Epithelial cell of prostate (primary cell): ENCODE measurements around the gene MICU1.
"Not testable (repeated sequence)": the region's sequence is repeated elsewhere in the genome, so short reads cannot be mapped to it uniquely, and the experiment has no call there.

Experiments
- DNase-seq: peaks from one replicate; pipeline ENCODE4 v3.0.0-alpha.2; 2011; ENCODE audit warnings: low read depth, low spot score
- H3K27ac ChIP-seq: fragments of 450-650 bp; 2 replicates; pipeline ENCODE4 v1.5.1; 2017; ENCODE audit warnings: mild to moderate bottlenecking

The MICU1 gene

DNA sequence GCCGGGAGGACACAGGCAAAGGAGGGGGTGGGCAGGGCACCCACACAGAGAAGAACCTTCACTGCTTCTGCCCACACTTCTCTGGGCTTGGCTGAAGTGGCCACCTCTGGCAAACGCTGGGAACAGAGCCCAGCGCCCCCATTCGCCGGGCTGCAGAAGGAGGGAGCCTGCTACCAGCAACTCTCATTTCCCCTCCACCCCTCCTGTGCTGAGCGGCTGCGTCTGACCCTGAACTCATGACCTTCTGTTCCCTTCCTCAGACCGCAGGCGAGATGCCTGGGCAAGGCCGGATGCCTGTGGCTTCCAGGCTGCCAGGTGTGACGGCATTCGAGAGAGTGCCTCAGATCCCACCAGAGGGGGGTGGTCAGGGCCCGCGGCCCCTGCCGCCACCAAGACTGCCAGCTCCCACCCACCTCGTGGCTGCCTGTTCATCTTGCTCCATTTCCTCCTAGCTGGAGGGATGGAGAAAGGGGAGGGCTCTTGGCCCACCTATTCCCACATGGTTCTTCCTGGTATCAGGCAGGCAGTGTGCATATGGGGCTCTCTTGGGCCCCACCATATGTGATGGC lies 291.0 kb downstream of the MICU1 start:
- DNase-seq: no peak
- H3K27ac ChIP-seq: peak overlapping the region; percentile 100

- H3K27ac ChIP-seq: peak overlapping the region; percentile 100
- DNase-seq: no peak
Measured at GRCh38 chr10:72334196-72334824, 291.6 kb downstream of the MICU1 start.

DNA sequence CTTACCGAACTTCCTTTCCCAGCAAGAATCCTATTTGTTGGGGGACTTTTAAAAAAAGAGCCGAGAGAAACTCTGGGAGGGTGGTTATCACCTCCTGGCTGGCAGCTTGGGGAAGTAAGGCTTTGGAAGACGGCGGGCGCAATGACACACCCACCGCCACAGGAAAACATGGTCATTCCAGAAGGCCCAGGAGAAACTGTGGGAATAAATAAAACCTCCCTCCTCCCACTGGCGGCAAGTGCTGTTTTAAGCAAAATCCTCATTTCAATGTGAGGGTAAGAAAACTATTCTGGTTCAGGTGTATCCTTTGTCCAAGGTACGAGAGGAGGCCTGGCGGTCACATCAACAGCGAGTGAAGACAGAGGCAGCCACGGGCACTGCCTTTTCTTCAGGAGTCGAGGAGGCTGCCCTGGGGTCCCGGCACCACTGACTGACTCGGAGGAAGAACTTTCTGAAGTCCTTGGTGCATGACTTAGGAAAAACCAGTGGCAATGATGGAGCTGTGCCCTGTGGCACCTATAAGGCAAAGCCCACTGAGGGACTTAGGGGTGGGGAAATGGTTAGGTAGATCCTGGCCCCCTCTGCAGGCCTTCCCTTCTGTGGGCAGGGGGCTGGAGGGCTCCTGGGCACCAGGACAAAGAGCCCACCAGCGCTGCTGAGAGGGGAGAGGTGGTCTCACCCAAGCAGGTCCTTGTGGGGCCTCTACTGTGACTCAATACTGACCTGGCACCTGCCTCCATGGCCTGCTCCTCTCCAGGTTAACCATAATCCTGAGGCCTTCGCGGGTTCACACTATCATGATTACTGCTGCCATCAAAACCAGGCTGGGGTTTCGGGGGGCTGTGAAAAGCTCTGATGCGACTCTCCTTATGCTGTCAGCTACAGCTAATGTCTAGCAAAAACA lies 292.5 kb downstream of the MICU1 start:
- no peak for DNase-seq
- peak overlapping the region; percentile 100 for H3K27ac ChIP-seq

- no peak for DNase-seq
- peak overlapping the region; percentile 100 for H3K27ac ChIP-seq
Measured at GRCh38 chr10:72332423-72333111, 293.3 kb downstream of the MICU1 start.

DNA sequence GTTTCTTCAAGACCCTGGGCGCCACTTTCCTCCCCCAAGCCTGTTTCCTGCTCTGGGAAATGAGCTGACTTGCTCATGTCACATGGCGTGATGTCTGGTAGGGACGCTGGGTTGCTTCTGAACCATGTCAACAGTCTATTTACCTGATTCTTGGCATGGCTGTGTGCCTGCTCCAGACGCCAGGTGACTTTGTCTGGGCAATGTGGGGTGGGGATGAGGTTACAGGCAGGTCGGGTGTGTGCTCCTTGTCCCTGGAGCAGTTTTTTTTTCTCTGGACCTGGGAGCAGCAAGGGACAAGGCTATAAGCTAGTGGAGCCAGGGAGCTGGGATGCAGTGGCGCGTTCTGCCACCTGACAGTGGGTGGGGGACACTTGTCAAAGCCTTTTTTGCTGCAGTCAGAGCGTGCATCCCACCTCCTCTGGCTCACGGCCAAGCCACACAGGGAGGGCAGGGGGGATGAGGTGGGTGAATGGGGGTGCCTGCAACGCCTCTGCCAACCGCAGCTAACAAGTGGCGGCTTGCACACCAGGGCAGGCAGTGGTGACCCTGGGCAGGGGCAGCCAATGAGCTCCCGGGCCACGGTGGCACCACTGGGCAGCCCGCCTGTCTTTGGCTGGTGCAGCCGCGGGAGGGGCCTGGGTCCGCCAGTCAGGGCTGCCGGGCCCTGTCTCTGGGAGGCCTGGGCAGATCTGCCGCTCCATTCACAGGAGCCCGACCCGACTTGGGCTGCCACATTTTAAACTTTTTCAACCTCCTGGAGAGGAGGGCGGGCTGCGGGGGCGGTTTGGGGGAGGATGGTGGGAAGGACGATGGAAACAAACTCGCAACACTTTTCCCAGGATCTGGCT lies 294.1 kb downstream of the MICU1 start:
- peak overlapping the region; percentile 100 for H3K27ac ChIP-seq
- peak; percentile 95 for DNase-seq

DNA sequence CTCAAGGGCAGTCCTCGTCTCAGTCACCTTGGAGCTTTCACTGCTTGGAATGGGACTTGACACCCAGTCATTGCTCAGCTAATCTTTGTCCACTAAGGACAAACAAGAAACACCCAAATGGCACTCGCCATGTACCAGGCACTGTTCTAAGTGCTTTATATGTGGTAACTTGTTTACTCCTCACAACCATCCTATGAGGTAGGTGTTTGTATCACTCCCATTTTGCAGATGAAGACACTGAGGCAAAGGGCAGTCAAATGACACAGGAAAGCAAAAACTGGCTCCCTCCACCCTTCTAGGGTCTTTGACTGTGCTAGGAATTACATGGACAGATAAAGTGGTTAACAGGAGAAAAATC lies 295.8 kb downstream of the MICU1 start:
- H3K27ac ChIP-seq: peak overlapping the region; percentile 100
- no peak for DNase-seq

DNA sequence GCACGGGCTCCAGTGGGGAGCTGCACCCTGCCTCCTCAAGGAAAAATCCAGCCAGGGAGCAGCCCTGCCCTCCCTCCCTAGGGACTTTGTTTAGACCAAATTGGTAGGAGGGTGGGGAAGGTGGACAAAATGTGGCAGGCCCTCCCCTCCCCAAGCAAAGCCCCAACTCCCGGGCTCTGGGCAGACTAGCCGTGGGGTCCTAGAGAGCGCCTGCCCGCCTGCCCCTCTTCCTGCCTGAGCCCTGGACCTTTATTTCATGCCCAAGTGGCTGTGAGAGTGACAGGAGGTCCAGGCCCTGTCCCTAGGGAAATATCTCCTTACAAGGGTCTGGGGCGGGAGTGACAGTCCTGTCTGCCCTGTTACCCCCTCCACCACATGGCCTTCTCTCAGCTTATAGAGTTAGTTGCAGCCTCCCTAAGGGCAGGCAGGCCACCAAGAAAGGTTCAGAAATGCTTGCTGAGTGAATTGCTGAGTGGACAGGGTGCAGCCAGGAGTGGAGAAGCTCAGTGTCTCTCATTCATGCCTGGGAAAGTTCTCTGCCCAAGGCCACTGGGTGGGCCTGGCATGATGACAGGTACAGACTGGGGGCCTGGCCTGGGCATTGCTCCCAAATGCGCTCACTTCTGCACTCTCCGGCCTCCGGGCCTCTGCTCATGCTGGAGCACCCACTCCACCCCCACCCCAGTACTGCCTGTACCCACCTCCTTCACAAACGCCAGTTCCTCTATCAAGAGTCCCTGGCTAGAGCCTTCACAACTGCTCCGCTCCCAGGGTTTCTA lies 296.4 kb downstream of the MICU1 start:
- peak overlapping the region; percentile 100 for H3K27ac ChIP-seq
- DNase-seq: no peak

GRCh38 chr10:72328829-72329204 lies 297.1 kb downstream of the MICU1 start:
- no peak for DNase-seq

DNA sequence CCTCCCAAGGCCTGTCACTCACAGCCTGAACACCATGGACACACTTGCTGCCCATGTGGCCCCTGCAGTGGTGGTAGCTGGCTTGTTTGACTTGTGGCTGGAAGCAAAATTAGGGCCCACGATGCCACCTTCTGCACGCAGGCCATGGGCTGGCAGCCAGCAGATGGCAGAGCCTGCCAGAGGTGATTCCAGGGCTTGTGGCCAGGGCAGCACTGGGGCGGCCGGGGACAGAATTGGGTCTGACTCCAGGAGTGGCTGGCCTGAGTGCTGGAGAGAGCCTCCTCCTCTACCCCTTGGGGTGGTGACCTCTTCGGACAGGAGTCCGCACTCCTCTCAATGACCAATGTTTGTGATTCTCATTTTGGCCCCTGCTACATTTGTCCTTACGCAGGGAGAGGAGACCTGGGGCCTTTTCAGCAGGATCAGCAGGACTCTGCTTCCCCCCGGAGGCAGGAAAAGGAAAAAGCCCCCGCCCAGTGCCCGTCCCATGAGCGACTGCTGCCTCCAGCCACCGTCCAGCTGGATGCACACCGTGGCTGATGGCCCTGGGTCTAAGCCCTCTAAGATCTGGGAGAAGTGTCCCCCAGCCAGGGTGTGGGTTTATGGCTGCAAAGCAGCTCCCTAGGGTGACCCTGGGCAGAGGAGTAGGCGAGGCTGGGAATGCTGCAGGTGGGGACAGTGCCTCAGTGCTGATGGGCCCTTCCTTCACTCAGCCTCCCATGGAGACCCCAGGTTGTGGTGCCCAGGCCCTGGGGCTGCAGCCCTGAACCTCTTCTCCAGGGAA lies 297.6 kb downstream of the MICU1 start:
- no peak for DNase-seq
- H3K27ac ChIP-seq: peak overlapping the region; percentile 100

More at GRCh38 chr10:72328829-72329204, 297.1 kb downstream of the MICU1 start:
- peak overlapping the region; percentile 100 for H3K27ac ChIP-seq

DNA sequence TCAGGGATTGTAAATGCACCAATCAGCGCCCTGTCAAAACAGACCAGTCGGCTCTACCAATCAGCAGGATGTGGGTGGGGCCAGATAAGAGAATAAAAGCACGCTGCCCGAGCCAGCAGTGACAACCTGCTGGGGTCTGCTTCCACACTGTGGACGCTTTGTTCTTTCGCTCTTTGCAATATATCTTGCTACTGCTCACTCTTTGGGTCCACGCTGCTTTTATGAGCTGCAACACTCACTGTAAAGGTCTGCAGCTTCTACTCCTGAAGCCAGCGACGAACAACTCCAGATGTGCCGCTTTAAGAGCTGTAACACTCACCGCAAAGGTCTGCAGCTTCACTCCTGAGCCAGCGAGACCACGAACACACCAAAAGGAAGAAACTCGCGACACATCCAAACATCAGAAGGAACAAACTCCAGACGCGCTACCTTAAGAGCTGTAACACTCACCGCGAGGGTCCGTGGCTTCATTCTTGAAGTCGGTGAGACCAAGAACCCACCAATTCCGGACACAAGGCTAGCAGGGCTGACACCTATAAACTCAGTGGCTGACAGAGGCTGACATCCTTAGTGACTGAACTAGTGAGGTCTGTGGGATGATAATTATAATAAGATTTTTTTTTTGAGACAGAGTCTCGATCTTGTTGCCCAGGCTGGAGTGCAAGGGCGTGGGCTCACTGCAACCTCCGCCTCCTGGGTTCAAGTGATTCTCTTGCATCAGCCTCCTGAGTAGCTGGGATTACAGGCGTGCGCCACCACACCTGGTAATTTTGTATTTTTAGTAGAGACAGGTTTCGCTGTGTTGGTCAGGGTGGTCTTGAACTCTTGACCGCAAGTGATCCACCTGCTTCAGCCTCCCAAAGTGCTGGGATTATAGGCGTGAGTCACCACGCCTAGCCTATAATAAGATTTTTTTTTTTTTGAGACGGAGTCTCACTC lies 298.9 kb downstream of the MICU1 start:
- H3K27ac ChIP-seq: peak overlapping the region; percentile 100
- DNase-seq: not testable (repeated sequence)

DNA sequence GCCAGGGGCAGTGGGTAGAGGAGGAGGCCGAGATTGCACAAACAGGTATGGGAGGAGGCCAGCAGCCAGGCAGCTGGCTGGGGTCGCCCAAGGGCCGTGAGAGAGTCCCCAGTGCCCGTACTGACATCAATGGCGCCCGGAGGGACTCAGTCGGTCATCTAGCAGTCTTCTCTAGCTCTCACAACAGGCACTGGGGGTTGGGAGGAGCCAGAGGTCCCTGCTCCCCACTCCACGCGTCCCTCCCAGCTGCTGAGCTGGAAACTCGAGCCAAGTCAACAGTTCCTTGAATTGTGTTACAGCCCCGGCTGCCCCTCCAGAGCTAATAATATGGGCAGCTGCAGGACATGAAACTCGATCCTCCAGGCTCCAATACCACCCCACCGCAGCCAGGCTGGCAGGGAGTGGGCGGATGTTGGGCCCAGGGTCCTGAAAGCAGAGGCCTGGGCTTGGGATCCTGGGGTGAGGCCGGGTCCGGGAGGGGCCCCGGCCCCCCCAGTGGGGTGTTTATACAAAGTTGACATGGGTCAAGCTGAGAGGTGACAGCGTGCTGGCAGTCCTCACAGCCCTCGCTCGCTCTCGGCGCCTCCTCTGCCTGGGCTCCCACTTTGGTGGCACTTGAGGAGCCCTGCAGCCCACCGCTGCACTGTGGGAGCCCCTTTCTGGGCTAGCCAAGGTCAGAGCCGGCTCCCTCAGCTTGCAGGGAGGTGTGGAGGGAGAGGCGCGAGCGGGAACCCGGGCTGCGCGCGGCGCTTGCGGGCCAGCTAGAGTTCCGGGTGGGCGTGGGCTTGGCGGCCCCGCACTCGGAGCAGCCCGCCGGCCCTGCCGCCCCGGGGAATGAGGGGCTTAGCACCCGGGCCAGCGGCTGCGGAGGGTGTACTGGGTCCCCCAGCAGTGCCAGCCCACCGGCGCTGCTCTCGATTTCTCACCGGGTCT lies 300.4 kb downstream of the MICU1 start:
- H3K27ac ChIP-seq: peak overlapping the region; percentile 100
- DNase-seq: not testable (repeated sequence)

DNA sequence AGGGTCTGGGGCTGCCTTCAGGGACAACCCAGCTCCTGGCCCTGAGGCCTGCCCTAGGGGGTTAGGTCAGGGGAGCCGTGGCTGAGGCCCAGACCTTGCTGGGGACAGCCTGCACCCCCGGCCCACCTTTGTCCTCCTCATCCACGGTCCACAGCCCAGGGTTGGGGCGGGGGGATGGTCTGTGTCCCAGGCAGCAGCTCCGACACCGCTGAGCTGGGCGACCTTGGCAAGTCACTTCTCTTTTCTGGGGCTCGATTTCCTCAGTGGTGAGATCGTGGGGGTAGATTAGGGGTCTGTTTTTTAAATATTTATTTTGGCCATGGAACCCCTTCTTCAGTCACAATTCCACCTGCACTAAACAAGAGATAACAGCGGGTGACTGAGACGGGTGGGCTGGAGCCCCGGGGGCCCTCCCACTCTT lies 302.1 kb downstream of the MICU1 start:
- no peak for DNase-seq
- H3K27ac ChIP-seq: peak overlapping the region; percentile 100

GRCh38 chr10:72323108-72323749 lies 302.6 kb downstream of the MICU1 start:
- DNase-seq: no peak
- H3K27ac ChIP-seq: peak overlapping the region; percentile 100

GRCh38 chr10:72322280-72323058 lies 303.4 kb downstream of the MICU1 start:
- peak; percentile 91 for DNase-seq
- peak overlapping the region; percentile 100 for H3K27ac ChIP-seq

GRCh38 chr10:72322030-72322279 lies 303.9 kb downstream of the MICU1 start:
- peak; percentile 92 for DNase-seq
- peak overlapping the region; percentile 100 for H3K27ac ChIP-seq
